Fibroblast of skin of back (primary cell): ENCODE data around the gene UPB1.
"Not testable (repeated sequence)": the region's sequence is repeated elsewhere in the genome, so short reads cannot be mapped to it uniquely, and the experiment has no call there.

Source experiments
- DNase-seq: peaks from one replicate; pipeline ENCODE4 v3.0.0-alpha.2; 2013

Gene UPB1

DNA sequence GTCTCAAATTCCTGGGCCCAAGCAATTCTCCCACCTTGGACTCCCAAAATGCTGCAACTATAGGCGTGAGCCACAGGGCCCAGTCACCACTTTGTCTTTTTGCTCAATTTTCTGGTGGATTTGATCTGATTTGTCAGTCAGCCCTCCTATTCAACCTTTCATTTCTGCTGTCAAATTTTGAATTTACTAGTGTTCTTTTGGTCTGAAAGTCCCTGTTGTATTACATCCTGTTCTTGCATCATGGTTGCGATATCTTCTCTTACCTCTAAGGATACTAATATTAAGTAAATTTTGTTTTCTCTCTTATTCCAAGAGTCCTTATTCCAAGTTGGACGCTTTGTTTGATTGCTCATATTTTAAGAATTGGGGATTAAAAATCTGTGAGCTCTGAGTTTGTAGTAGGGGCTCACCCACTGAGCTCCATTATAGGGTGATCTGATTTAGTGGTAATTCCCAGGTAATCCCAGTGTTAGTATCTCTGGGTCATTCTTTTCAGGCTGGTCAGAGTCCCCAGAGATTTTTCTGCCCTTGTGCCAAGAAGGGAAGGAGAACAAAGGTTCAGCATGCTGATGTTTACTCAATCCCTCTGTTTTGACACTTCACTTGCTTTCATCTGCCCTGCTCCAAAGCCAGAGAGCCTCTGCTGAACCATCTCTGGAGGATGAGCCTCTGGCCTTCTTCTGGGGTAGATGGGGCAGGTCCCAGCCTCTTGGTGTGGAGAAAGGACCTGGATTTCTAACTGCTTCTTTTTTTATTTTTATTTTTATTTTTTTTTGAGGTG is 10.0 kb downstream of the UPB1 start:
- no peak for DNase-seq

GRCh38 chr22:24506802-24507438 is 11.8 kb downstream of the UPB1 start:
- DNase-seq: peak; percentile 61

- no peak for DNase-seq
These were observed 12.6 kb downstream of the UPB1 start for GRCh38 chr22:24507716-24508115.

GRCh38 chr22:24510637-24511625 is 15.8 kb downstream of the UPB1 start:
- peak; percentile 45 for DNase-seq

DNA sequence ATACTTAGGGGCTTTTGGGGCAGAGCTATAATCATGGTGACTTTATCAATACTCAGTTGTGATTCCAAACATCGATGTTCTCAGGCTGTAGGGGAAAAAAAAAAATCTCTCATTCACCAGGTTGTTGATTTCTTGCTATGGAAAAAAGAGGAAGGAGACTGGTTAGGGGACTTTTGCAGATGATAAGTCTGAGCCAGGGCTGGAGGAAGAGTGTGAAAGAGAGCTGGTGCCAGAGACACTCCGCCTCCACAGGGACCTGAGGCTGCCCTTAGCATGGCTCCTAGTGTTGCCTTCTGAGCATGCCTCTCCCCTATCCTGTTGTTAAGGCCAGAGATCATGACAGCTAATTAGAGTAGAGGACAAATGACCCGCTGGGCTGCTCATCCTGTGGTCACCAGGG is 16.9 kb downstream of the UPB1 start:
- no peak for DNase-seq

- DNase-seq: no peak
These were observed 18.5 kb downstream of the UPB1 start for GRCh38 chr22:24513378-24514240.

- DNase-seq: no peak
These were observed 19.3 kb downstream of the UPB1 start for GRCh38 chr22:24514241-24515026.

DNA sequence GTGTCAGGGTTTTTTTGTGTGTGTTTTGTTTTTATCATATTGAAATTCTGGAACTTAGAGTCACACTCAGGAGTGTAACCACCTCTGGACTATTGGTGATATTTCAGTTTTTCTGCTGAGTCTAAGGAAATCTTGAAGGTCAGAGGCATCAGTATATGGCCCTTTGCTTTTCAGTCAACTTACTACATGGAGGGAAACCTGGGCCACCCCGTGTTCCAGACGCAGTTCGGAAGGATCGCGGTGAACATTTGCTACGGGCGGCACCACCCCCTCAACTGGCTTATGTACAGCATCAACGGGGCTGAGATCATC is 19.9 kb downstream of the UPB1 start:
- no peak for DNase-seq

DNA sequence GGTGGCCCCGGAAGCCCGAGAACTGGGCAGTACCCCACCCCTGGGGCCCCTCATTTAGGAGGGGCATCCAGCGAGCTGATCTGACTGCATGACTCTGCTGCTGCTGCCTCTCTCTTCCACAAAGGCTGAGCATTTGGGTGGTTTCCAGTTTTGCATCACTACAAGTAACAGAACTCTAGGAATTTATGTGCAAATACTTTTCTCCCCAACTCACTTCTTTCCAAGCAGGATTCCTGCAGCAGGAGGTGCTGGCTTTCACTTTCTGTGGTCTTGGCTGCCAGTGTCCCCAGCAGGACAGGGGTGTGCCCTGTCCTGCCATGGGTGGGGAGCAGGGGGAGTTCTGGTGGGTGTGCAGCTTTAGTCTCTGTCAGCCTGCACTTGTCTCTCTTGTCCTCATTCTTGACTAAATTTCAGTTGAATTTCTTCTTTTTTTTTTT is 21.2 kb downstream of the UPB1 start:
- DNase-seq: peak; percentile 92

DNA sequence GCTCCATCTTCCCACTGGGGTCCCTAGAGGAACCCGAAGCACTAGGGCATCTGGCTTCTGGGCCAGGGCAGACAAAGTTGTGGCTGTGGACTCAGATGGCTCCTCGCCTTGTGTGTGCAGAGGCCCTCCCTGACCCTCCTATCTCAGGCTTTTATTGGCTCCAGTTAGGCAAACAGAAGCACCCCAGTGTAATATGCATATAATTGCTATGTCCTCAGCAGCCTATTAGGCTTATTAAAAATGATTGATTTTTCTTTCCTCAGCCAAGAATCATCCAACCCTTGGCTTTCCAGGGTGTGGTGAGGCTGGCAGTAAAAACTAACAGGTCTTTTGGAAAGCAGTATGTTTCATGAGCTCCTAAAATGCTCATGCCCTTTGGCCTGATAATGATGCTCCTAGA is 22.3 kb downstream of the UPB1 start:
- no peak for DNase-seq

DNA sequence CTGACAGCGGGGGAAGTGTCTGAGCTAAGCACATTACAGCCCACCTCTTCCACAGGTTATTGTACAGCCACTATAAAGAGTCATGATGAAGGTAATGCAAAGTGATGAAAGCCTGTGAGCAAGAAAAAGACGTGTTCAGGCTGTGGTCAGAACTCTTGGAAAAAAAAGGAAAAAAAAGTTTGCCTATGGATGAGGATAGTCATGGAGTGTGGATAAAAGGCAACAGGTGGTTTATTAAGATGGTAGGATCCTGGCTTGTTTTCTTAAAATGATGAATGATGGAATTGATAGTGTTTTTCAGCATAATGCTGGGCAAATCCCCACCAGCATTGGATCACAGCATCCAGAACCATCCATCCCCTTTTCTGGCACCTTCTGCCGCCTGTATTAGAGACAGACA is 23.1 kb downstream of the UPB1 start:
- no peak for DNase-seq

DNA sequence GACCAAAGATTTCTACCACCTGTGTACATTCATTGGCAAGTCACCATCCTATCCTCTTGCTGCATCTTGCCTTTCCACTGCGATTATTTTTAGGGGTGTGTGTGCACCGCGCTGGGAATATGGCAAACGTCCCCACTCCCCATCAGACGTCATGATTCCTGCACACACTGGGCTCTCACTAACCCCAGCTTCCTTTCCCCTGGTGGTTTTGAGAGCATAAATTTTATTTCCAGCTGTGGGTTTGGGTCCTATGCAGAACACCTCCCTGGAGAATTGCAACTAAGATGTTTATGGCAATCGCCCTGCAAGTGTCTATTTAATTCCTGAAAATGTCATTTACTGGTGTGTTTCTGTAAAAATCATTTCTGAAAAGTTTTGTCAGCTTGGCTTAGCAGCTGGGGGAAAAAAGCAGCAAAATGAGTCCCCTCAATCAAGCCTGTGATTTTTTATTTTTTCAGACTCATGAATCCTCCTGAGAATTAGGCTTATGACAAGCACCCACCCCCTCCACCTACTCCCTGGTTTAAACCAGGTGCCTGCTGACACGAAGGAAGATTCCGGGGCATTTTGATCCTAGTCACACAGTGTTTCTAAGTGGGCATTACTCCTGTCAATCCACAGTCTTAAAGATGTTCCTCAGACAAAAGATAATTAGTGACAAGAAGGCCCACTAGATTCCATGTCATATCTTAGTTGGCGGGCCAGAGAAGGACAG is 23.8 kb downstream of the UPB1 start:
- DNase-seq: no peak

DNA sequence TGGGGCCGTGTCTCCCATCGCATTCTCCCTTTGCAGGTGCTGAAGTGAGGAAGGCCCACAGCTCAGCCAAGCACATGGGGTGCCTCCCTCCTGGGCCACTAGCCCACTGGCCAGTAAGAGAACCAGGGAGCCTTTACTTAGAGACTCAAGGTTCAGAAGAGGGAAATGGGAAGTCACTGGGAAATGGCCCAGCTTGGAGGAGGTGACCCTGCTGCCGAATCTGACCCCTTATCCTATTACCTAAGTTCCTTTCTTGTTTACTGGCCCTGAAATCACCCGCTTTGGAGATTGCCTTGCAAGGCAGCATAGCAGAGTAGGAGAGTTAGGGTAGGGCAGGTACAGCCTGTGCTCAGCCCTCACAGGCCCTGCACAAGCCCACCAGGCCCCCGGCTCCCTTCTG is 24.4 kb downstream of the UPB1 start:
- DNase-seq: no peak

- DNase-seq: peak; percentile 55
These were observed 26.7 kb downstream of the UPB1 start for GRCh38 chr22:24521791-24522245.

- peak; percentile 75 for DNase-seq
These were observed 28.7 kb downstream of the UPB1 start for GRCh38 chr22:24523873-24524272.

DNA sequence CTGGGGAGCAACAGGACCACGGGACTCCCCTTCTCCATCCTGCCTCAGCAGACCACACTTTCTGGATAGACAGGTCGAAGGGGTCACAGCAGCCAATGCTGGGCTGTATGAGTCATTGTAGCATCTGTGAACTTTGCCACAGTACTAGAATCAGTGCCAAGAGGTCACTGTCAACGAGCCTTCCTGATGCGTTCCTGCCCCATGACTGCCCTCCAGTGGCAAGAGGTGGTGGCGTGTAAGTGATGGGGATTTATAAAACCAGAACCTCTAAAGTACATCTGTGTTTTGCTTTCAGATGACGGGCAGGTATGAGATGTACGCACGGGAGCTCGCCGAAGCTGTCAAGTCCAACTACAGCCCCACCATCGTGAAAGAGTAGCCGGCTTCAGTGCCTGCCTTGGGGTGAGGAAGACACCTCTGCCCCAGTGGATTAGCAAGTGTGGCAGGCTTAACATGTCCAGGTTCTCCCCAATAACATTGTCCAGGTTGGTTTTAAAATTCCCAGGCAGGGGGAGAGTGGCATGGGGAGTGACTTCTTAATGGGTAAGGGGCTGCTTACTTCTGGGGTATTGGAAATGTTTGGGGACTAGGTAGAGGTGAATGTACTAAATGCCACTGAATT is 30.4 kb downstream of the UPB1 start:
- DNase-seq: peak; percentile 64

DNA sequence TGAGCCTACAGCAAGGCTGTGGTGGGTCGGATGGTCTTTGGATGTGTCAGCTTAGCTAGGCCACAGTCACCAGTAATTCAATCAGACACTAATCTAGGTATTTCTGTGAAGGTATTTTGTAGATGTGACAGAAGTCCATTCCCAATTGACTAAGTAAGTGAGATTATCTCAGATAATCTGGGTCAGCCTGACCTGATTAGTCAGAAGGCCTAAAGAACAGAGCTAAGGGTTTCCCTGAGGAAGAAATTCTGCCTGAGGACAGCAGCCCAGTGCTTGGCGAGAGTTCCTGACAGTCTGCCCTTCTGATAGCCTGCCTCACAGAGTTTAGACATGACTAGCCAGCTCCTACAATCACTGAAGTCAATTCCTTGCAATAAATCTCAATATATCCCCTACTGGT is 31.1 kb downstream of the UPB1 start:
- no peak for DNase-seq

DNA sequence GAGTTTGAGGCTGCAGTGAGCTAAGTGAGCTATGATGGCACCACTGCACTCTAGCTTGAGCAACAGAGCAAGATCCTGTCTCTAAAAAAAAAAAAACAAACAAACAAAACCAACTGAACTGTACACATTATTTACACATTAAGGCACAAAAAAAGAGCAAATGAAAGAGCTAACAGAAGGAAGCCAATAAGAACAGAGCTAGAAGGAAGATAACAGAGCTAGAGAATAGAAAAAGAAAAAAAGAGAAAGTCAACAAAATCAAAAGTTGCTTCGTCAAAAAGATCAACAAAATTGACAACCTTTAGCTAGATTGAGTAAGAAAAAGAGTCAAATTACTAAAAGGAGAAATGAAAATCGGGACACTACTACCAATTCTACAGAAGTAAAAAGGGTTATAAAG is 34.8 kb downstream of the UPB1 start:
- DNase-seq: no peak

DNA sequence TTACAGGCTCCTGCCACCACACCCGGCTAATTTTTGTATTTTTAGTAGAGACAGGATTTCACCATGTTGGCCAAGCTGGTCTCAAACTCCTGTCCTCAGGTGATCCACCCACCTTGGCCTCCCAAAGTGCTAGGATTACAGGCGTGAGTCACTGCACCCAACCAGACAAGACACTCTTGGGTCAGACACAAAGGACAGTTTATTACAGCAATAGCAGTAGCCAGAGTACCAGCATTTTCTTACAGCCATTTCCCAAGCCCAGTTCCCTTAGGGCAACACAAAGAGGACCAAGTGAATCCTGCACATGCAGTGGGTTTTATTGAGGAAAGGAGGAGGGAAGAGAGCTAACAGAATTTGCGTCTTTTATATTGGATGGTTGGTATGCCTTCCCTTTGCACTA is 35.8 kb downstream of the UPB1 start:
- not testable (repeated sequence) for DNase-seq

DNA sequence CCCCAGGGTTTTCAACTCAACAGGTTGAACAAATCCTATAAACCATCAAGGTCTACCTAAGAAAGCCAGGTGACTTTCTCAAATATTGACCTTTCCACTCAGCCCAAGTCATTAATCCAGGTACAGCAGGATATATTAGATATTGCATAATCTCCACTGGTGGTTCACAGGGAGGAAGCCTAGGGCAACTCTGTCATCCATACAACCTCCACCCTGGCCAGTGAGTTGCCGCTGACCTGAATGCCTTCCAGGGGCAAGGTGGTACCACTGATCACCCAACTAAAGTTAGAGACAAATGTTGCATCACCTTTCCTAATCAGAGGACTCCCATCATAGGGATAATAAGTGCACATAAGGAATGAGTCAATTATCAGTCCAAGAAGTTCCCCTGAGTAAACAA is 36.9 kb downstream of the UPB1 start:
- DNase-seq: no peak
